Measurements from ENCODE around the gene TBX10. TPM values are rescaled to one million over a fixed set of nuclear protein-coding genes. Genes with fewer than 3 reads are reported as not detected.

The TBX10 gene
- polyA plus RNA-seq, 1 donor (not counting 4 experiments of a cell fraction or from before 2014, with no cell fraction given) = not detected

- H3K4me1 ChIP-seq (ENCODE audit: control insufficient read depth, extremely low read depth, insufficient read depth, low read length) = peaks cover 16% of the 10 kb centered on the region
- no peaks in the 10 kb centered on the region for H3K27me3 ChIP-seq (ENCODE audit: control insufficient read depth, extremely low read depth, insufficient read depth, low read length)
- no peak overlapping the region for H3K27ac ChIP-seq (ENCODE audit: control insufficient read depth, insufficient read depth, low read length)
- H3K4me3 ChIP-seq (ENCODE audit: control insufficient read depth in 2 of 3, extremely low read depth in 1 of 3, insufficient read depth in 2 of 3, low read depth in 1 of 3, low read length in 3 of 3) = peak overlapping the region in 1 of 3 experiments; percentile 29
- dilution Hi-C loops (cut with MboI; ENCODE audit: extremely low pct_ligation_motif_present, low sequenced_read_pairs) = no loop called here
- no peaks in the 10 kb centered on the region for H3K9me1 ChIP-seq (ENCODE audit: control insufficient read depth, extremely low read depth, insufficient read depth, low read length)
- no peaks in the 10 kb centered on the region for H3K79me2 ChIP-seq (ENCODE audit: control insufficient read depth, insufficient read depth, low read length)
- H2AFZ ChIP-seq (ENCODE audit: control insufficient read depth, low read length) = no peak overlapping the region
- no peaks in the 10 kb centered on the region for H3K36me3 ChIP-seq (ENCODE audit: control insufficient read depth in 2 of 2, extremely low read depth in 1 of 2, insufficient read depth in 2 of 2, low read length in 2 of 2)
- no peaks in the 10 kb centered on the region for H4K20me1 ChIP-seq (ENCODE audit: control insufficient read depth, extremely low read depth, insufficient read depth, low read length)
- FAIRE-seq = no peak
- no peaks in the 10 kb centered on the region for H3K9me3 ChIP-seq (ENCODE audit: control insufficient read depth, low read depth, low read length)
- H3K9ac ChIP-seq (ENCODE audit: control insufficient read depth, extremely low read depth, insufficient read depth, low read length) = no peak overlapping the region
- H3K4me2 ChIP-seq (ENCODE audit: control insufficient read depth, extremely low read depth, insufficient read depth, low read depth, low read length) = no peak overlapping the region
- DNase-seq (ENCODE audit: low read depth, low spot score) = no peak
- TF ChIP-seq CTCF (optimal IDR thresholded peaks at IDR 0.05 in 1 of 3, IDR thresholded peaks at IDR 0.05 in 1 of 3, conservative IDR thresholded peaks at IDR 0.05 in 1 of 3; ENCODE audit: extremely low read depth in 1 of 3, insufficient read depth in 2 of 3, low read length in 3 of 3) (no peak), EZH2 (IDR thresholded peaks at IDR 0.05; ENCODE audit: low read length) (no peak)
Observed at GRCh38 chr11:67673358-67673757, 33.8 kb upstream of the TBX10 start.

GRCh38 chr11:67671211-67671520 is 31.6 kb upstream of the TBX10 start:
- no peaks in the 10 kb centered on the region for H3K9me3 ChIP-seq (ENCODE audit: control insufficient read depth, low read depth, low read length)
- no peak for FAIRE-seq
- dilution Hi-C loops (cut with MboI; ENCODE audit: extremely low pct_ligation_motif_present, low sequenced_read_pairs) = no loop called here
- H4K20me1 ChIP-seq (ENCODE audit: control insufficient read depth, extremely low read depth, insufficient read depth, low read length) = no peaks in the 10 kb centered on the region
- no peak overlapping the region for H2AFZ ChIP-seq (ENCODE audit: control insufficient read depth, low read length)
- H3K4me2 ChIP-seq (ENCODE audit: control insufficient read depth, extremely low read depth, insufficient read depth, low read depth, low read length) = no peak overlapping the region
- no peak for DNase-seq (ENCODE audit: low read depth, low spot score)
- H3K9ac ChIP-seq (ENCODE audit: control insufficient read depth, extremely low read depth, insufficient read depth, low read length) = no peak overlapping the region
- no peak overlapping the region for H3K4me3 ChIP-seq (ENCODE audit: control insufficient read depth in 2 of 3, extremely low read depth in 1 of 3, insufficient read depth in 2 of 3, low read depth in 1 of 3, low read length in 3 of 3)
- H3K27ac ChIP-seq (ENCODE audit: control insufficient read depth, insufficient read depth, low read length) = no peak overlapping the region
- H3K36me3 ChIP-seq (ENCODE audit: control insufficient read depth in 2 of 2, extremely low read depth in 1 of 2, insufficient read depth in 2 of 2, low read length in 2 of 2) = no peaks in the 10 kb centered on the region
- H3K4me1 ChIP-seq (ENCODE audit: control insufficient read depth, extremely low read depth, insufficient read depth, low read length) = peaks cover 16% of the 10 kb centered on the region
- no peaks in the 10 kb centered on the region for H3K9me1 ChIP-seq (ENCODE audit: control insufficient read depth, extremely low read depth, insufficient read depth, low read length)
- TF ChIP-seq CTCF (optimal IDR thresholded peaks at IDR 0.05 in 1 of 3, IDR thresholded peaks at IDR 0.05 in 1 of 3, conservative IDR thresholded peaks at IDR 0.05 in 1 of 3; ENCODE audit: extremely low read depth in 1 of 3, insufficient read depth in 2 of 3, low read length in 3 of 3) (no peak), EZH2 (IDR thresholded peaks at IDR 0.05; ENCODE audit: low read length) (no peak)
- no peaks in the 10 kb centered on the region for H3K79me2 ChIP-seq (ENCODE audit: control insufficient read depth, insufficient read depth, low read length)
- no peaks in the 10 kb centered on the region for H3K27me3 ChIP-seq (ENCODE audit: control insufficient read depth, extremely low read depth, insufficient read depth, low read length)

Data from keratinocyte (primary cell).